Mammary epithelial cell (primary cell): ENCODE measurements around the gene TCF19.

Source experiments
- EZH2 ChIP-seq: IDR thresholded peaks from 2 replicates; pipeline ENCODE4 v1.6.1; 2012; ENCODE audit warnings: low read length, inconsistent platforms, borderline replicate concordance
- TF ChIP-seq, protein P1 (sequence below), 2 donors: IDR thresholded peaks in 1 of 2; conservative IDR thresholded peaks in 1 of 2; 2 replicates each; pipeline ENCODE4 v1.5.1; 2011 to 2012; ENCODE audit warnings: inconsistent platforms in 2 of 2, low read length in 2 of 2, mild to moderate bottlenecking in 2 of 2, control low read depth in 1 of 2, low read depth in 1 of 2; ENCODE audit not compliant: insufficient read depth in 1 of 2; ENCODE audit errors: extremely low read depth in 1 of 2

- TF ChIP-seq, protein P1, sequence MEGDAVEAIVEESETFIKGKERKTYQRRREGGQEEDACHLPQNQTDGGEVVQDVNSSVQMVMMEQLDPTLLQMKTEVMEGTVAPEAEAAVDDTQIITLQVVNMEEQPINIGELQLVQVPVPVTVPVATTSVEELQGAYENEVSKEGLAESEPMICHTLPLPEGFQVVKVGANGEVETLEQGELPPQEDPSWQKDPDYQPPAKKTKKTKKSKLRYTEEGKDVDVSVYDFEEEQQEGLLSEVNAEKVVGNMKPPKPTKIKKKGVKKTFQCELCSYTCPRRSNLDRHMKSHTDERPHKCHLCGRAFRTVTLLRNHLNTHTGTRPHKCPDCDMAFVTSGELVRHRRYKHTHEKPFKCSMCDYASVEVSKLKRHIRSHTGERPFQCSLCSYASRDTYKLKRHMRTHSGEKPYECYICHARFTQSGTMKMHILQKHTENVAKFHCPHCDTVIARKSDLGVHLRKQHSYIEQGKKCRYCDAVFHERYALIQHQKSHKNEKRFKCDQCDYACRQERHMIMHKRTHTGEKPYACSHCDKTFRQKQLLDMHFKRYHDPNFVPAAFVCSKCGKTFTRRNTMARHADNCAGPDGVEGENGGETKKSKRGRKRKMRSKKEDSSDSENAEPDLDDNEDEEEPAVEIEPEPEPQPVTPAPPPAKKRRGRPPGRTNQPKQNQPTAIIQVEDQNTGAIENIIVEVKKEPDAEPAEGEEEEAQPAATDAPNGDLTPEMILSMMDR (conservative IDR thresholded peaks at IDR 0.05 in 1 of 2, IDR thresholded peaks at IDR 0.05 in 1 of 2; ENCODE audit: extremely low read depth in 1 of 2, insufficient read depth in 1 of 2, low read depth in 1 of 2, low read length in 2 of 2): no peak
- no peak for TF ChIP-seq EZH2
Observed at GRCh38 chr6:31129130-31129529, 29.3 kb upstream of the TCF19 start.
